GM21447 (cell line): ENCODE data around the gene RELB.
"Not testable (repeated sequence)": the region's sequence is repeated elsewhere in the genome, so short reads cannot be mapped to it uniquely, and the experiment has no call there.

Source experiments
- ATAC-seq: cut with Tn5 transposase; IDR thresholded peaks from one replicate; pipeline ENCODE4 v1.9.1; 2021; ENCODE audit not compliant: unreplicated experiment

Gene RELB, protein sequence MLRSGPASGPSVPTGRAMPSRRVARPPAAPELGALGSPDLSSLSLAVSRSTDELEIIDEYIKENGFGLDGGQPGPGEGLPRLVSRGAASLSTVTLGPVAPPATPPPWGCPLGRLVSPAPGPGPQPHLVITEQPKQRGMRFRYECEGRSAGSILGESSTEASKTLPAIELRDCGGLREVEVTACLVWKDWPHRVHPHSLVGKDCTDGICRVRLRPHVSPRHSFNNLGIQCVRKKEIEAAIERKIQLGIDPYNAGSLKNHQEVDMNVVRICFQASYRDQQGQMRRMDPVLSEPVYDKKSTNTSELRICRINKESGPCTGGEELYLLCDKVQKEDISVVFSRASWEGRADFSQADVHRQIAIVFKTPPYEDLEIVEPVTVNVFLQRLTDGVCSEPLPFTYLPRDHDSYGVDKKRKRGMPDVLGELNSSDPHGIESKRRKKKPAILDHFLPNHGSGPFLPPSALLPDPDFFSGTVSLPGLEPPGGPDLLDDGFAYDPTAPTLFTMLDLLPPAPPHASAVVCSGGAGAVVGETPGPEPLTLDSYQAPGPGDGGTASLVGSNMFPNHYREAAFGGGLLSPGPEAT

DNA sequence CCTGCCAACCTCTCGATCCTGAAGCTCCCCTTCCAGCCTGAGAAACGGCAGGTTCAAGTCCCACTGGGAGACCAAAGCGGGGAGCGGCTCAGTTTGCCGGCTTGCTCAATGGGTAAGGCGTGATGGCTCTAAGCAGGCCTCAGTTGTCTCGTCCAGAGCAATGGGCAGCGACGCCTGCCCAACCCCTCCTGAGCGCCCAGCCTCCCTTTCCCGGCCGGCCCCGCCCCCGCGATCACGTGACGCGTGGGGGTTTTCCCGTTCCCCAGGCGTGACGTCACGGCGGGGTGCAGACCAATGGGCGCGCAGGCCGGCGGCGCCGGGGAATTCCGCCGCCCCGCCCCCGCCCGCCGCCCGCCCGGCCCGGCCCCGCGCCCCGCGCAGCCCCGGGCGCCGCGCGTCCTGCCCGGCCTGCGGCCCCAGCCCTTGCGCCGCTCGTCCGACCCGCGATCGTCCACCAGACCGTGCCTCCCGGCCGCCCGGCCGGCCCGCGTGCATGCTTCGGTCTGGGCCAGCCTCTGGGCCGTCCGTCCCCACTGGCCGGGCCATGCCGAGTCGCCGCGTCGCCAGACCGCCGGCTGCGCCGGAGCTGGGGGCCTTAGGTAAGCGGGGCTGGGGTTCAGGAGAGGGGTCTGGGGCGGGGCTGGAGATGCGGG is at the start of gene RELB:
RELB (plus strand) TSS at position 378 of the 653 bp plus-strand sequence; CDS start at position 494, 116 bp downstream.
- ATAC-seq, result peak; percentile 53

DNA sequence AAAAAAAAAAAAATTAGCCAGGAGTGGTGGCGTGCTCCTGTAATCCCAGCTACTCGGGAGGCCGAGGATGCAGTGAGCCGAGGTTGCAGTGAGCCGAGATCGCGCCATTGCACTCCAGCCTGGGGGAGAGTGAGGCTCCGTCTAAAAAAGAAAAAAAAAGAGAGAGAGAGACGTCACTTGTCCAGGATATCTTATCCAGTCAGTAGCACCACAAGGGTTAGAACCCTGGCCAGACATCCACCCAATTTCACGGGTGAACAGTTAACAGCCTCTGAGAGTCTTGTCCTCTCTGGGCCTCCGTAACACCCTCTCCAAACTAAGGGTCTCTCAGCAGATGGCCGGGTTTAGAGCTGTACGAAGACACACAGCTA is 47.0 kb upstream of the RELB start:
- peak; percentile 3 for ATAC-seq

DNA sequence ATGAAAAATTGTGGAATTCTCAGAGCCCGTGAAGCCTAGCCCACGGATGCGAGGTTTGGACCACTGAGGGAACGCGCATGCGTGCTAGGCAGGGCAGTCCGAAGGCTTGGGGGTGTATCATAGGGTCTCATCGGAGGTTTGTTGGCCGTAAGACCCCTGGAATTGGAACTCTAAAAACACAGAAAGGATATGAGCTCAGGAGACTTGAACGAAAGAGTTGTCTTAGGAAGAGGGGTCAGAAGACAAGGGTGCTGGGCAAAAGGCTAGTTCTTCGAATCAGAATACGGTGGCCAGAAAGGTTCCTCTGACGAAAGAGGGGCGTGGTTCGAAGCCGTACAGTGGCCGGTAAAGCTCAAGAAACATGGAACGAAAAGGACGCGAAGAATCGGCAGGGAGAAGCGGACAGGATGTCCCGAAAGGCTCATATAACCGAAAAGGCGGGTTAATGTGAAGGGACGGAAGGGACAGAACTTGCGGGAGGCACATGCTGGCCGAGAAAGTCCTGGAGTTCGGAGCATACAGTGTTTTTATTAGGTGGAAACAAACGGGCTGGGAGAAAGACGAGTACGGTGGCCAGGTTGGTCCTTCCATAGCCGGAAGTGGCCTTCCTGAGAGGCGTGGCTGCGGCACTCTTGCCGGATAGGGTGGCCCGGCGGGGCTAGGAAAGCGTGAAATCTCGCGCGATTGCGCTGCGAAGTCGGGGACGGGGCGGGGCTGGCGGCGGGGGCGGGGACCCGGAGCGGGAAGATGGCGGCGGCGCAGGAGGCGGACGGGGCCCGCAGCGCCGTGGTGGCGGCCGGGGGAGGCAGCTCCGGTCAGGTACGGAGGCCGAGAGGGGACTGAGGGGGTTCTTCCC is 46.4 kb upstream of the RELB start, which contains the start of gene CLPTM1:
CLPTM1 (plus strand) TSS at position 732 of the 856 bp plus-strand sequence; CDS start at position 748, 16 bp downstream.
- peak; percentile 73 for ATAC-seq

DNA sequence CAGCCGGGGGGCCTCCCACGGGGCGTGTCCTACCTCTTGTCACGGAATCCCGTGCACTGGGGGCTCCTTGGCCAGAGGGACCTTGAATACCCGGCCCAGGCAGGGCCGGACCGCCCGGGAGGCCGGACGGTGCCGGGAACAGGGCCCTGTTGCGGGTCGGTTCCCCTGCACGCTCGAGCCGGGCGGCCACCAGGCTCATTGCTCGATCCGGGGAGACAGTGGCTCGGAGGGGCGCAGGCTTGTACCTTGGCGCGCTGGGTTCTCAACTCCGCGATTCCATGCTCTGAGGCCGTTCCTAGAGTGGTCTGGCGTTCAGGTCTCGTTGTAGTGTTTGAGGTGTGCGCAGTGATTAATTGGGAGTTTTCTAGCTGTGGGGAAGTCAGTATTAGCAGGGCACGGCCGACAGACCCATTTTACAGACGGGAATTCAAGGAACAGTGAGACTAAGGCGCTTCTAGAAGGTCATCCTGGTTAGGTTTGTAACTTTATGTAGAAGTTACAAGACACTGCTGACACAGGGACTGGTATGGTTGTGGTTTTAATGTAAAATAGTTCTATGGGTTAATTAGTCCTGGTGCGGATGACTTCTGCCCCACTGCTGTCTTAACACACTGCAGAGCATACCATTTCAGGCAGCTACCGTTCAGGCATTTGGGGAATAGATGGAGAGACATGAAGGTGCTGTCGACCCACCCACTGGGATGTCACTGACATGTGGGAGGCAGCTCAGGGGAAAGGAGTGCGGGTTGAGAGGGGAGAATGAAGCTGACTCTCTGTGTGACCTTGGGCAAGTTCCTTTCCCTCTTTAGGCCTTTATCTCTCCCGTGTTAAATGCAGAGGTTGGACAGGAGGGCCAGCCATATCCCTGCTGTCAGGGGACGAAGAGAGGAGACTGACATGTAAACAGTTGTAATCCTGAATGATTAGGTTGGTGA is 45.5 kb upstream of the RELB start:
- peak; percentile 19 for ATAC-seq

DNA sequence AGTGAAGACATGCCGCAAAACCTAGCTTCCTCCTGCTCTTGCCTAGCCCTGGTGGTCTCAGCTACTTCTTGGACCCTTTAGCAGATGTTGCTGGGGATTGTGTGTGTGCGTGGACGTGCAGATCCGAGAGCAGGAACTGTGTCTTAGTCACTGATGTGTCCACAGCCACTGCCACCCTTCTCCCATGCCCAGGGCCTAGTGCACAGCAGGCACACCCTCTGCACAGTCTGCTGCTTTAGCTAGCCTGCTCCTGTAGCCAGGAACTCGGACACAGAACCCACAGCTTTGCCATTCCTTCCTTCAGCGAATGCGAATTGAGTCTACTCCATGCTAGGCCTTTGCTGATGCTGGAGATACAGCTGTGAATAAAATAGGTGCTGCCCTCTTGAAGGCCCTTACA is 43.7 kb upstream of the RELB start:
- no peak for ATAC-seq

DNA sequence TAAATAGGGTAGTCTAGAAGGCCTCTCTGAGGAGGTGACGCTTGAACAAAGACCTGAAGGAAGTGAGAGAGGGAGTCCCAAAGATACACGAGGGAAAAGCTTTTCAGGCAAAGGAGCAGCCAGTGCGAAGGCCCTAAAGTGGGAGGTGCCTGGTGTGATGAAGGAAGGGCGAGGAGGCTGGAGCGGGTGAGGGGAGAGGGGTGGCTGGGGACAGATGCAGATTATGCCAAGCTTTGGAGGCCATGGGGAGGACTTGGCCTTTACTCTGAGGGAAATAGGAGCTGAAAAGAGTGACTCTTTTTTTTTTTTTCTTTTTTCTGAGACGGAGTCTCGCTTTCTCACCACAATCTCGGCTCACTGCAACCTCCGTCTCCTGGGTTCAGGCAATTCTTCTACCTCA is 43.2 kb upstream of the RELB start:
- ATAC-seq, result no peak

DNA sequence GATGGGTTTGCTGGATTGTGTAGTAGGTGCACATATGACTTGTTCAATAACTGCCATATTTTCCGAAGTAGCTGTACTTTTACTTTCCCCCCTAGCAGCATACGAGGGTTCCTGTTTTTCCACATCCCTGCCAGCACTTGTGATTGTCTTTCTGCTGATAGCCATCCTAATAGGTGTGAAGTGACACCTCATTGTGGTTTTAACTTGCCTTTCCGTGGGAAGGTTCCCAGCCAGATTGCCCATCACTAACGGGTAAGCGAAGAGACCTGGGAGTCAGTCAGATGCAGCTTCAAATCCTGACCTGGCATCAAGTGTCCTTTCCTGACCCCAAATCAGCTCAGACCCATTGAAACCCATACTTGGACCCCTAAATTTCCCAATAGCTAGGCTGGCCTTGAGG is 41.6 kb upstream of the RELB start:
- no peak for ATAC-seq

DNA sequence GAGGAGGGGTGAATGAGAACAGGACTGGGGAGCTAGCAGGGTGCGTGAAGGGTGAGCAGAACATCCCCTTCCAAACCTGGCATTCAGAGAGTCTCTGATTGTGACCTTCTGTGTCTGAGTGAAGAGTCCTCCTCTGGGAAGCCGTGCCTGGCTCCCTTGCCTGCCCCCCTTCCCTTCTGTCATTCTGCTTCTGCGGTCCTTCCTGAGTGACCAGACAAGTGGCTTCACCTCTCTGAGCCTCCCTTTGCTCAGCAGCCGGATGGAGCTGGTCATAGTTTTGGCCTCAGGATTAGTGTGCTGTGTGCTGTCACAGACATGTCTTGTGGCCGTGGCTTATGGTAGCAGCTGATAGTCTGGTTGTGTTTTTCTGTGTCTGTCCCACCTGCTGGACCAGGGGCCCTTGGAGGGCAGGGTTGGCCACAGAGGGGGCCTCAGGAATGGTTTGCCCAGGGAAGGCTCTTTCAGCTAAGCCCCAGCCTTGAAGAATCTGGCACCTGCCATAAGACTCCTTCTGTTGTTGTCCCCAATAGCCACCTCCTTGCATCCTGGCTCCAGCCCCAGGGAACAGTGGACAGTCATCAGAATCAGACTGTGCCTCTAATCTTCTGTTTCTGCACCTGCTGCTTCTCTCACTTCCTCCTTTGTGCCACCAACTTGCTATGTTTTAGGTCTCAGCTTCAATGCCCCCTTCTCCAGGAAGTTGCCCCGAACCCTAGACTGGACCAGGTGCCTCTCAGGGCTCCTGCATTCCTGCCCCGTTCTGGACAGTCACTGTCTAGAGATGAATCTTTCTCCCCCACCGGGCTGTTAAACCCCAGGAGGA is 40.1 kb upstream of the RELB start:
- ATAC-seq, result no peak

DNA sequence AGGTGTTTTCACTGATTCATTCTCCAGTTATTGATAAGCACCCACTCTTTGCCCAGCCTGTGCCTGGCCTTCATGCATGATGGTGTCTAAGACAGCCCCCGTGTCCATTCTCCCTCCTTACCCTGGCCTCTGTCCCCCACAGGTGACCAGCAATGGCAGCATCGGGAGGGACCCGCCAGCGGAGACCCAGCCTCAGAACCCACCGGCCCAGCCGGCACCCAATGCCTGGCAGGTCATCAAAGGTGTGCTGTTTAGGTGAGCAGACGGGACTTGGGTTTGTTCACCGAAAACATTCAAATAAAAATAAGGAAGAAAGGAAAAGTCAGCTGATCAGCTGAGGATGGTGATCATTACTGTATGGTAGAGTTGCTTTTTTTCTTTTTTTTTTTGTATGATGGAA is 39.4 kb upstream of the RELB start:
- no peak for ATAC-seq

DNA sequence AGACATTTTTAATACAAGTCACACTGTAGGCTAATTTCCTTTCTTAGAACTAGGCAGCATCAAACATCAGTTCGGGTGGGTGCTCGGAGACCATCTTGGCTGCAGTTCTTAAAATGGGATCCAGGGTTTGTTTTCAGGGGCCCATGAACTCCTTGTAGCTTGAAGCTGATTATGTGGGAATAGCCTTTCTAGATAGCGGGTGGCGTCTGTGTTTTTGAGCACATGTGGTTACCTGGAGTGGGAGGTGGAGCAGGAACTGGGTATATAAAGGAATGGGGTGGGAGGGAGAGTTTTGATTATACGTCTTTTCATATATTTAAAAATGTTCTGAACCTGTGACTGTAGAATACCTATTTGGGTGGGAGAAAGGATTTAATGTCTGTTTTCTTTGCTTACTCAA is 33.1 kb upstream of the RELB start:
- ATAC-seq, result no peak

DNA sequence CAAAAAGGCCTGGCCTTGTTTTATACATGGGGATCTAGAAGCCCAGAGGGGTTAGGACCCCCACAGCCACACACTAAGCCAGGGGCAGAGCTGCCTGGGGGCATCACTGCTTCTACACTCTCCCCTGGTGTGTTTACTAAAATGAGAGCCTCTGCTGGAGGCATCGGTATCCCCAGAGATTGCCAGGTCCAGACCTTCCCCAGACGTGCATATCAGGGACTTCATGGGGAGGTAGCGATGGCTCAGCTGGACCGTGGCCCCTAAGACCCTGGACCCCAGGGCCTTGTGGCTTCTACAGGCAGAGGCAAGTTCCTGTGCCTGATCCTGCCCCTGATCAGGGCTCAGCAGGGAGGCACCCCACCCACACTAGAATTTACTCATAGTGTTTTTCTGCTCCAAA is 32.6 kb upstream of the RELB start:
- ATAC-seq, result no peak

DNA sequence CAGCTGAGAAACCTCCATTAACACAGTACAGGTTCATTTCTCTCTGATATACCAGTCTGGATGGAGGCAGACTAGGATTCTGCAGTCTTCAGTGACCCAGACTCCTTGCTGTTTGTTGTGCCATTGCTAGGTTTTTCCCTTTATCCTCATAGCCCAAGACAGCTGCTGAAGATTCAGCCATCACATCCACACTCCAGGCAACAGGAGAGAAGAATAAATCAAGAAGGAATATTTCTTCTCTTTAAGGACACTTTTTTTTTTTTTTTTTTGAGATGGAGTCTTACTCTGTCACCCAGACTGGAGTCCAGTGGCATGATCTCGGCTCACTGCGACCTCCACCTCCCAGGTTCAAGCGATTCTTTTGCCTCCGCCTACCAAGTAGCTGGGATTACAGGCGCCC is 31.8 kb upstream of the RELB start:
- no peak for ATAC-seq

DNA sequence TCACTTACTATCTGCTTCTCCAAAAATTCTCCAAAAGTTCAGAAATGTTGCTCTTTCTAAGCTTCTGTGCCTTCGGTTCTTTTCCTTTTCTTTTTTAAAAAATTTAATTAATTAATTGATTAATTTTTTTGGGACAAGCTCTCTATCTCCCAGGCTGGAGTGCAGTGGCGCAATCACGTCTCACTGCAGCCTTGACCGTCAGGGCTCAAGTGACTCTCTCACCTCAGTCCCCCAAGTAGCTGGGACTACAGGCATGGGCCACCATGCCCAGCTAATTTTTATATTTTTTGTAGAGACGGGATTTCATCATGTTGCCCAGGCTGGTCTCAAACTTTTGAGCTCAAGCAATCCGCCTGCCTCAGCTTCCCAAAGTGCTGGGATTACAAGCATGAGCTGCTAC is 29.8 kb upstream of the RELB start:
- ATAC-seq, result not testable (repeated sequence)

DNA sequence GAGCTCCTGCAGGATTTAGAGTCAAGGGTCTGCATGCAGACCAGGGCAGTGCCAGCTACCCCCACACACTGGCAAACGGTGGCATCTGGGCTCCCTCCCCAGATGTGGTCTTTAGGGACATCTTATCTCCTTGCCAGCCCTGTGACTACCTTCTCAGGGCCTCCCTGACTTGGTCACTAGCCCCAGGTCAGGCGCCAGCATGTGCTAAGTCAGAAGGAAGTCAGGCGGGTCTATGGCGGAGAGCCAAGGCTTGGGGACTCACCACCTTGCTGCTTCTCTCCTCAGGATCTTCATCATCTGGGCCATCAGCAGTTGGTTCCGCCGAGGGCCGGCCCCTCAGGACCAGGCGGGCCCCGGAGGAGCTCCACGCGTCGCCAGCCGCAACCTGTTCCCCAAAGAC is 28.5 kb upstream of the RELB start:
- no peak for ATAC-seq

DNA sequence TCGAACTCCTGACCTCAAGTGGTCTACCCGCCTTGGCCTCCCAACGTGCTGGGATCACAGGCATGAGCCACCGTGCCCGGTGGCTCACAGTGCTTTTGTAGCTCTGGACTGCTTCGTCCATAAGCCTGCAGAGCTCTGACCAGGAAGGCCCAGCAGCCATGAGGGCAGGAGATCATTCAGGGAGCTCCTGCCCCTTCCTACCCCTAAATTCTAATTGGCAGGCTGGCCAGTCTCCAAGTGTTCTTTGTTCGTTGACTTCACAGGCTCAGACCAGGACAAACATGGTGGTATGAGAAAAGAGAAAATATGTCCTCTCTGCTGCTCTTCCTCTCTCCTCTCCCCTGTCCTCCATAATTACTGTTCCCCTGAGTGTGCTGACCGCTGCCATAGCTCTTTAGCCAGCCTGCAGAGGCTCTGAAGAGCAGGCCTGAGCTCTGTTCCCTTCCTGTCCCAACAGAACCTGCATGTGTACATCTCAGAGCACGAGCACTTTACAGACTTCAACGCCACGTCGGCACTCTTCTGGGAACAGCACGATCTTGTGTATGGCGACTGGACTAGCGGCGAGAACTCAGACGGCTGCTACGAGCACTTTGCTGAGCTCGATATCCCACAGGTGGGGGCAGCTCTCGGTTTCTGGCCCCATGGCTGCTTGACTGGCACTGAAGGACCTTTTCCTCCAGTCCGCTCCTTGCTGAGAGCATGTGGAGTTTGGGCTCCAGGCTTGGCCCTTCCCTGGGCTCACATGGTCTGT is 27.1 kb upstream of the RELB start:
- ATAC-seq, result no peak

DNA sequence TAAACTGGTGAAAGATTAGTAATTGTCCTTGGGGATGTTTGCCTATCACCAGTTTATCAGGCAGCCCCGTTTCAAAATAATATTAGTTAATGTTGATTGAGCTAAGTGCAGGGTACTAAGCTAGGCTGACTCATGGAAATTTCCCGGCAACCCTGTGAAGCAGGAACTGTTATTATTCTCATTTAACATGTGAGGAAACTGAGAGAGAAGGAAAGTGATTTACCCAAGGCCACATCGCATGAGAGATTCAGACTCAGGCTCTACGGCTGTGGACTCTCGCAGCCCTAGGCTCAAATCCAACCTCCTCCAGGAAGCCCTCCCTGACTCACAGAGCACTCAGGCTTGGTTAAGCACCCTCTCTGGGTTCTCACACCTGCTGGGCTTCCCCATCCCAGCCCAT is 26.4 kb upstream of the RELB start:
- ATAC-seq, result no peak

DNA sequence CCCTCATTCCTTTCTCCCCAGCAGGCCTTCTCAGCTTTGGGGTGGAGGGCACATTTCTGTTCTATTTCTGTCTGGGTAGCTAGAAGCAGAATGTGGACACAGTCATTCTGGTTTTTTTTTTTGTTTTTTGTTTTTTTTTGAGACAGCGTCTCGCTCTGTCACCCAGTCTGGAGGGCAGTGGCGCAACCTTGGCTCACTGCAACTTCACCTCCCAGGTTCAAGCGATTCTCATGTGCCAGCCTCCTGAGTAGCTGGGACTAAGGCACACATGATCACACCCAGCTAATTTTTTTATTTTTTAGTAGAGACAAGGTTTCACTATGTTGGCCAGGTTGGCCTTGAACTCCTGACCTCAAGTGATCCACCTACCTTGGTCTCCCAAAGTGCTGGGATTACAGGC is 25.8 kb upstream of the RELB start:
- no peak for ATAC-seq

DNA sequence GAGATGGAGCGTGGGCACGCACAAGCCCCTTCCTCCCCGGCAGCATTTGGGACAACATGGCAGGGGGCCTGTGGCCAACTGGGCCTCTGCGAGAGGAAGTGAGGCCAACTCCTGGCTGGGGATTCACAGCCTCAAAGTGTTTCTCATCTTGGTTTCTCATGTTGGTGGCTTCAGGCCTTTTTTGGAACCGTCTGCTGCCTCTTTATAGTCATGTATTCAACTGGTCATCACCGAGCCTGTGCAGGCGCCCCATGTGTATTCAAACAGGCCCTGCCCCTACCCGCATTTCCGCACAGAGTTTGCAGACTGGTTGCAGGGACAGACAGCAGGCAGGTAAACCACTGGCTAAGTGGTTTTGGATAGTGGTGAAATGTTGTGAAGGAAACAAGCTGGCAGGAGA is 17.3 kb upstream of the RELB start:
- ATAC-seq, result no peak

DNA sequence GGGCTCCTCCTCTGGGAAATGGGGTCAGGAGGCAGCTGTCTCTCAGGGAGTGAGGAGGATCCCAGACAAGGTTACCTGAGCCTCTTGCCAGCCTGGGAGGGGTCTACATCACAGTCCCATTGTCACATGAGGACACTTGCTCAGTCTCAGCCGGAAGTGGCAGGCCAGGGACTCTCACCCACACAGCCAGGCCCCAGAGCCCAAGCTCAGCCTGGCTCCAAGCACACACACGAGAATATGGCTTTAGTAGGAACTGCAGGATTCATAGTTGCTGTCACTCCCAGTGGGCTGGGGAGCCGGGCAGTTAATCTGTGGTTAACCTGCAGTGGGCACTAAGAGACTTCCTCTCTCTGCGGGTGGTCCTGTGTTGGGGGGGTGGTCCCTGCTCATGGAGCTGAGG is 15.8 kb upstream of the RELB start:
- no peak for ATAC-seq
